ENCODE data around the gene GPC6.

- TF ChIP-seq EZH2 (IDR thresholded peaks at IDR 0.05; ENCODE audit: borderline replicate concordance, low read depth, low read length): no peak
- TF ChIP-seq ZNF699 (CRISPR knock-in tag; IDR thresholded peaks at IDR 0.05; ENCODE audit: insufficient replicate concordance): no peak
- TF ChIP-seq ZNF217 (CRISPR knock-in tag; IDR thresholded peaks at IDR 0.05): no peak
- no peak for TF ChIP-seq MYC (IDR thresholded peaks at IDR 0.05; ENCODE audit: low read depth, low read length)
- TF ChIP-seq MYC (CRISPR knock-in tag; IDR thresholded peaks at IDR 0.05; ENCODE audit: borderline replicate concordance, low read depth): no peak
- TF ChIP-seq TBP (optimal IDR thresholded peaks at IDR 0.05; ENCODE audit: low read depth, low read length): no peak
- TF ChIP-seq, protein P1, sequence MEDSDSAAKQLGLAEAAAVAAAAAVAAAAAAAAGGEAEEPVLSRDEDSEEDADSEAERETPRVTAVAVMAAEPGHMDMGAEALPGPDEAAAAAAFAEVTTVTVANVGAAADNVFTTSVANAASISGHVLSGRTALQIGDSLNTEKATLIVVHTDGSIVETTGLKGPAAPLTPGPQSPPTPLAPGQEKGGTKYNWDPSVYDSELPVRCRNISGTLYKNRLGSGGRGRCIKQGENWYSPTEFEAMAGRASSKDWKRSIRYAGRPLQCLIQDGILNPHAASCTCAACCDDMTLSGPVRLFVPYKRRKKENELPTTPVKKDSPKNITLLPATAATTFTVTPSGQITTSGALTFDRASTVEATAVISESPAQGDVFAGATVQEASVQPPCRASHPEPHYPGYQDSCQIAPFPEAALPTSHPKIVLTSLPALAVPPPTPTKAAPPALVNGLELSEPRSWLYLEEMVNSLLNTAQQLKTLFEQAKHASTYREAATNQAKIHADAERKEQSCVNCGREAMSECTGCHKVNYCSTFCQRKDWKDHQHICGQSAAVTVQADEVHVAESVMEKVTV (CRISPR knock-in tag; IDR thresholded peaks at IDR 0.05): no peak
- TF ChIP-seq, protein P2, sequence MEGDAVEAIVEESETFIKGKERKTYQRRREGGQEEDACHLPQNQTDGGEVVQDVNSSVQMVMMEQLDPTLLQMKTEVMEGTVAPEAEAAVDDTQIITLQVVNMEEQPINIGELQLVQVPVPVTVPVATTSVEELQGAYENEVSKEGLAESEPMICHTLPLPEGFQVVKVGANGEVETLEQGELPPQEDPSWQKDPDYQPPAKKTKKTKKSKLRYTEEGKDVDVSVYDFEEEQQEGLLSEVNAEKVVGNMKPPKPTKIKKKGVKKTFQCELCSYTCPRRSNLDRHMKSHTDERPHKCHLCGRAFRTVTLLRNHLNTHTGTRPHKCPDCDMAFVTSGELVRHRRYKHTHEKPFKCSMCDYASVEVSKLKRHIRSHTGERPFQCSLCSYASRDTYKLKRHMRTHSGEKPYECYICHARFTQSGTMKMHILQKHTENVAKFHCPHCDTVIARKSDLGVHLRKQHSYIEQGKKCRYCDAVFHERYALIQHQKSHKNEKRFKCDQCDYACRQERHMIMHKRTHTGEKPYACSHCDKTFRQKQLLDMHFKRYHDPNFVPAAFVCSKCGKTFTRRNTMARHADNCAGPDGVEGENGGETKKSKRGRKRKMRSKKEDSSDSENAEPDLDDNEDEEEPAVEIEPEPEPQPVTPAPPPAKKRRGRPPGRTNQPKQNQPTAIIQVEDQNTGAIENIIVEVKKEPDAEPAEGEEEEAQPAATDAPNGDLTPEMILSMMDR (IDR thresholded peaks at IDR 0.05 in 2 of 3, conservative IDR thresholded peaks at IDR 0.05 in 1 of 3; ENCODE audit: insufficient read depth in 2 of 3, low read depth in 1 of 3, low read length in 3 of 3): no peak
Measured at GRCh38 chr13:93736909-93737308, 510.3 kb downstream of the GPC6 start.
